Effector CD4-positive, alpha-beta T cell (primary cell): ENCODE data around the gene NCL.
A peak's percentile ranks its signal among the peaks of the same experiment; 100 is the strongest.
"Not testable (repeated sequence)": the region's sequence is repeated elsewhere in the genome, so short reads cannot be mapped to it uniquely, and the experiment has no call there.

Experiments used
- DNase-seq: peaks from one replicate; pipeline ENCODE4 v3.0.0-alpha.2; 2020

Gene NCL

GRCh38 chr2:231467613-231468530, 3.6 kb upstream of the NCL start:
- no peak for DNase-seq

DNA sequence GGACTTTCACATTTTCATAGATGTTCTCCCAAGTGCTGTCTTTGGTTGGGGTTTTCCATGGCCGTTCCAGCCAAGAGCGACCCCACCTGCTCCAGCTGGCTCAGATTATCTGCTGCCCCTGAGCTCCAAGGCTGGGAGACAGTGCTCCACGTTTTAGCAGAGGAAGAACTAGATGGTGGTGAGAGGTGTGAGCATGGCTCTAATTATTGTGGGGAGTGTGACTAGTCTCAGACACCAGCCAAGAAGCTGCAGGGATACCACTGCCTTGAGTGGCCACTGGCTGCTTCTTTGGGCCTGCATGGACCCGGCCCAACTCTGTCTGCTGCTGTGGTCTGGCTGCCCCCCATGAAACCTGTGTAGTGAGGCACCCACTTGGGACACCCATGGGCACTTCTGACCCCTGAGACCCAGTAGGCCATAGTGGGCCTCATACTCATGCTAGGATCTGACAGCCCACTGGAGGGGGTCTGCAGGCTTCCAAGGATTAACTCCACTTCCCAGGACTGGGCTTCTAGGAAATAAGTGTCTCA, 2.8 kb upstream of the NCL start:
- no peak for DNase-seq

GRCh38 chr2:231464576-231465540, 574 bp upstream of the NCL start:
- DNase-seq, result peak; percentile 97

GRCh38 chr2:231462729-231463465, 1.4 kb downstream of the NCL start:
- no peak for DNase-seq

DNA sequence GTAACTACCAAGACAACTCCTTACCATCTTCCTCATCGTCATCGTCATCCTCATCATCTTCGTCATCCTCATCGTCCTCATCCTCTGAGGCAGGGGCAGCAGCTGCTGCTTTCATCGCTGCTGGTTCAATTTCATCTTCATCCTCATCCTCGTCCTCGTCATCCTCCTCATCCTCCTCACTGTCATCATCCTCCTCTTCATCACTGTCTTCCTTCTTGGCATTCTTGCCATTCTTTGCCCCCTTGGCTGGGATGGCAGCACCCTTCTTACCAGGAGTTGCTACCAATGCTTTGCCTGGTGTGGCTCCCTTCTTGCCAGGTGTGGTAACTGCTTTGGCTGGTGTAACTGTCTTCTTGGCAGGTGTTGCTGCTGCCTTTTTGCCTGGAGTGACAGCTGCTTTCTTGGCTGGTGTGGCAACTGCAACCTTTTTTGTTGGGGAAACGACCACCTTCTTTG, 2.7 kb downstream of the NCL start:
- no peak for DNase-seq

DNA sequence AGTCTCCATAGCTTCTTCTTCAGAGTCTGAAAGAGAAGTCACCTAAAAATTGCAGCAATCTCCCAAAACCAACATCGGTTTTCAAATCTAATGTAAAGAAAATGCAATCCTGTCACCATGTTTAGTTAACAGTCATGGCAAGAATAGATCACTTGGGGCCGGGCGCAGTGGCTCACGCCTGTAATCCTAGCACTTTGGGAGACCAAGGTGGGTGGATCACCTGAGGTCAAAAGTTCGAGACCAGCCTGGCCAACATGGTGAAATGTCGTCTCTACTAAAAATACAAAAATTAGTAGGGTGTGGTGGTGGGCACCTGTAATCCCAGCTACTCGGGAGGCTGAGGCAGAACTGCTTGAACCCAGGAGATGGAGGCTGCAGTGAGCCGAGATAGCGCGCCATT, 3.4 kb downstream of the NCL start:
- DNase-seq, result not testable (repeated sequence)

DNA sequence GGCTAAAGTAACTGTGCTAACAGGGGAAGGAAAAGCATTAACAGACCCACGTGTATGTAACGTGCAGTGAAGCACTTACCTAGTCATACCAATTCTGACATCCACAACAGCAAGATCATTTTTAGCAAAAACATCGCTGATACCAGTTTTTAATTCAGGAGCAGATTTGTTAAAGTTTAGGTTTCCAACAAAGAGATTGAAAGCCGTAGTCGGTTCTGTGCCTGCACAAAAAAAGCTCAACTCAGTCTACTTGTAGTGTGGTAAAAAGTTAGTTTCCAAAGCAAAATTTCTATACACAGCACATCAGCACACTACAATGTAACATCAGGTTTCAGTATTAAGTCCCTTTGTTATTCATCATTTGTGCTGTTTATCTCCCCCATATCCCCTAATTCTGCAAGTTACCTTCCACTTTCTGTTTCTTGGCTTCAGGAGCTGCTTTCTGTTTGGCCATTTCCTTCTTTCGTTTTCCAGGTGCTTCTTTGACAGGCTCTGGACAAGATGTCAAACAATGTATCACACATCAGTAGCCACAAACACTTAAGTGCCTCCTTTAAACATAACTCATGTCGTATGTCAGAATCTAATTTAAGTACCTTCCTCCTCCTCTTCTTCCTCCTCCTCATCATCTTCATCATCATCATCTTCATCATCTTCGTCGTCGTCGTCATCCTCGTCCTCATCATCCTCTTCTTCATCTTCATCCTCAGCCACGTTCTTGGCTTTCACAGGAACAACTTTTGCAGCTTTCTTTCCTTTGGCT, 4.0 kb downstream of the NCL start:
- no peak for DNase-seq

- no peak for DNase-seq
Measured at GRCh38 chr2:231458368-231458767, 5.9 kb downstream of the NCL start.

DNA sequence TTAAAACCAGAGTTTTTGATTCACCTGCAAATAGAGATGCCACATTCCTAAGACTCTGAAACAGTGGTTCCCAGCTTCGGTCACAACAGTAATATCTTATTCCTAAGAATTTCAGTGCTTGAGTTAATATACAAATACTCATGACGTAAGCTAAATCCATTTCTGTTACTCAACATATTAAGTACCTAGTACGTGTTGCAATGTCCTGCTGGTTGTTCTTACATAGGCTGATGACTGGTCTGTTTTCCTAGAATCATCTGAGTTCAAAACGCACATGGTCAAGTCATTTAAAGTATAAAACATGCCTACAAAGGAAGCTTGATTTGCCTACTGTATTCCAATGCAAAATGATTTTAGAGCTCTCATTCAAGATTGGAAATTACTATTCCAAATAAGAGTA, 7.2 kb downstream of the NCL start:
- no peak for DNase-seq

- no peak for DNase-seq
Measured at GRCh38 chr2:231456295-231457004, 7.8 kb downstream of the NCL start.

GRCh38 chr2:231455890-231456289, 8.4 kb downstream of the NCL start:
- DNase-seq, result no peak

DNA sequence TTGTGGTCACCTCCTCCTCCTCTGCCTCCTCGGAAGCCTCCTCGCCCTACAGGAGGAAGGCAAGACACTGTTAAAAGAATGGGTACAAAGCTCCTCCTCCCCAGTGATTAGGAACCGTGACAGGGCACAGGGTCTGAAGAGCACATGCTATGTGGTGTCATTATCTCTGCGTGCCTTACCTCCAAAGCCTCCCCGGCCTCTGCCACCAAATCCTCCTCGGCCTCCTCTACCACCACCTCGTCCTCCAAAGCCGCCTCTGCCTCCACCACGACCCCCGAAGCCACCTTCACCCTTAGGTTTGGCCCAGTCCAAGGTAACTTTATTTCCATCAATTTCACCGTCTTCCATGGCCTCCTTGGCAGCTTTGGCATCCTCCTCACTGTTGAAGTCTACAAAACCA, 9.1 kb downstream of the NCL start:
- no peak for DNase-seq

DNA sequence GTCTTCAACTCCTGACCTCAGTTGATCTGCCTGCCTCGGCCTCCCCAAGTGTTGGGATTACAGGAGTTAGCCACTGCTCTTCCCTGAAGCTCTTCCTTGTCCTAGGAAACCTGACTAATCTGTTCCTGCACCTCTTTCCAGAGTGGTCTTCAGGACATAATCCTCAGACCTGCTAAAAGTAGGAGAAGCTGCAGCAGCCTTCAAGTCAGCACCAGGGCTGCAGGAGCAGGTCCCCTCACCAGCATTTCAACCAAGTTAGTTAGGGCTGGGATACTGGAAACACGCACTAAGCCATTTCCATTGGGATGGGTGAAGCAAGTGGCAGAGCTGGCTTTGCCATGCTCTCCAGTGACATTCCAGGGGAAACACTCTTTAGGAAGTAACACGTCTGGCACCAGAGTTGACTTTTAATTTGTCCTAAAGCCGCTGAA, 9.9 kb downstream of the NCL start:
- no peak for DNase-seq

DNA sequence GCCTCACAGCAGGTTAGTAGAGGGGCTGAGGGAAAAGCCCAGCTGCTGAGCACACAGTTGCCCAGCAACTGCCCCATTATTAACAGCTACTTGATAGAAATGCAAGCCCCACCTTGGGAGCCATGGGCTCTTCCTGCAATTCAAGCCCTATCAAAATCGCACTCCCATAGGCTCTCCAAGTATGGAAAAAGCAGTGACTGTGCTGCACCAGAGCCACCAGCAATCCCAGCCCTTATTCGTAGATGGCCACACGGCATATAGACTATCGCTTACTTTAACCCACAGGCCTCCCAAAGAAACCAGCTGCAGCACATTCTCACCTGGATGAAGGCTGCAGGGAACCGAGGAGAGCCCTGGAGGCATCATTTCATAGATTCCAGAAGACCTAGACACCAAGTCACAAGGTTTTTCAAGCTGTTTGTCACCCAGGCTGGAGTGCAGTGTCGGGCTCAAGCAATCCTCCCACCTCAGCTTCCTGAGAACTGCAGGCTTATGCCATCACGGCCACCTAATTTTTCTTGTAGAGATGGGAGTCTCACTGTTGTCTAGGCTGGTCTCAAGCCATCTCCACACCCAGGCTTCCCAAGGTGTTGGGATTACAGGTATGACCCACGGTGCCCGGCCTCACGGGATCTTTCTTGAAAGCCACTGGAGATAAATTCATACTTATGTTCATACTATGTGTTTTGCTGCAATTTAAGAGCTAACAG, 11.3 kb downstream of the NCL start:
- no peak for DNase-seq

DNA sequence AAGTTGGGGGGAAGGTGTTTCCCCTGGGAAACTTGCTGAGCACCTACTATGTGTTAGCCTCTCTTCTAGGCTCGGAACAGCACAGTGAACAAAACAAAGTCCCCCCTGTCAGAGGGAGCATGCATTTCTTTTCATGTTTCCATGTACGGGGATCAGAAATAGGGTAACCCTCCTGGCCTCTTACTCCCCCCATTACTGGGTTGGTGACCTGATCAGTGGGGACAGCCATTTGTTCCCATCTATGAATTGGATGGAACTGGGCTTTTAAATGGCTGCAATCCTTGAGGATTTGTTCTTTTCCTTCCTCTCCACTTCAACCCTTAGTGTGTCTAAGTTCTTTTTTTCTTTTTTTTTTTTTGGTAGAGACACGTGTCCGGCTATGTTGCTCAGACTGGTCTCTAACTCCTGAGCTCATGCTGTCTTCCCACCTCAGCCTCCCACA, 13.7 kb downstream of the NCL start:
- DNase-seq, result no peak

DNA sequence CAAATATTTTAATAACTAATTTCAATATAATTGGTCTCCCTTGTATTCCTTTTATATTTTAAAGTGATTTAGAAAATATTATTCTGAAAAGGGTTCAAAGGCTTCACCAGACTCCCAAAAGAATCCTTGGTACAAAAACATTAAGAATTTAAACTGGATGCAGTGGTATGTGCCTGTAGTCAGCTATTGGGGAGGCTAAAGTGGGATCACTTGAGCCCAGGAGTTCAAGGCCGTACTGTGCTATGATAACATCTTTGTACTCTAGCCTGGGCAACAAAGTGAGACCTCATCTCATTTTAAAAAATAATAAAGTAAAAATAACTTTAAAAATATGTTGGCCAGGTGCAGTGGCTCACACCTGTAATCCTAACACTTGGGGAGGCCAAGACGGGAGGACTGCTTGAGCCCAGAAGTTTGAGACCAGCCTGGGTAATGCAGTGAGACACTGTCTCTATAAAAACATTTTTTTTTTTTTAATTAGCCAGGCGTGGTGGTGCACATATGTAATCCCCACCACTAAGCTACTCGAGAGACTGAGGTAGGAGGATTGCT, 14.7 kb downstream of the NCL start:
- DNase-seq, result no peak

- no peak for DNase-seq
Measured at GRCh38 chr2:231436957-231437356, 27.3 kb downstream of the NCL start.

DNA sequence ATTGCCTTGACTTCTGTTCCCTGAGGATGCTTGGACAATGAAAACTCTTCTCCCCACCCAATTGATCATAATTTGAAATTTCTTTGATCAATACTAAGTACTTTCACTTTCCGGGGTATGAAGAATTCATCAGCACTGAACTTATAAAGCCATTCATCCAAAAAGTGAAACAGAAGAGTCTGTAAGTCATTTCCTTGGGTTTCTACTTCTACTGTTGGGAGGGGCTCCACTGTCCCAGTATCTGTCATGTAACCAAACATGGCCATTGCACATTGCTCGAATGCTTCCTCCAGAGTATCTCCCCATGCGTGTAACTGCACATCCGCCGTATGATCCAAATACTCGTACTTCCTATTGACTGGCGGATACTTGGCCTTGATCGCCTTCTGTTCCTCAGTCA, 30.3 kb downstream of the NCL start:
- no peak for DNase-seq

DNA sequence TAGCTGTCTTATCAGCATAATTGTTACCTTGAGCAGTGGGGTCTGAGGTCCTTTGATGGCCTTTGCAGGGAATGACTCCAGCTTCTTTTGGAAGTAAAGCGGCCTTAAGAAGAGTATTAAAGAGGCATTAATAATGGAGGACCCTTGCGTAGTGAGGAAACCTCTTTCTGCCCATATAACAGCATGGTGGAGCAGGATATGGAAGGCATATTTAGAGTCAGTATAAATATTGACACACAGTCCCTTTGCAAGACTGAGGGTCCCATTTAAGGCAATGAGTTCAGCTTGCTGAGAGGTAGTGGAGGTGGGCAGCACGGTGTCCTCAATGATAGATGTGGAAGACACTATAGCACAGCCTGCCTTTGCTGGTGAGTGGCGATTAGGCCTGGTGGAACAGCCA, 32.7 kb downstream of the NCL start:
- no peak for DNase-seq

DNA sequence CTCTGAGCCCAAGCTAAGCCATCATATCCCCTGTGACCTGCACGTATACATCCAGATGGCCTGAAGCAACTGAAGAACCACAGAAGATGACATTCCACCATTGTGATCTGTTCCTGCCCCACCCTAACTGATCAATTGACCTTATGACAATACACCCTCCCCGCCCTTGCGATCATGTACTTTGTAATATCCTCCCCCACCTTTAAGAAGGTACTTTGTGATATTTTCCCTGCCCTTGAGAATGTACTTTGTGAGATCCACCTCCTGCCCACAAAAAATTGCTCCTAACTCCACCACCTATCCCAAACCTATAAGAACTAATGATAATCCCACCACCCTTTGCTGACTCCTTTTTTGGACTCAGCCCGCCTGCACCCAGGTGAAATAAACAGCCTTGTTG, 33.8 kb downstream of the NCL start:
- not testable (repeated sequence) for DNase-seq
